Fibroblast of lung (primary cell): ENCODE measurements around the gene KIF13A.

ENCODE experiments used
- CTCF ChIP-seq, 2 donors: IDR thresholded peaks in 1 of 2; conservative IDR thresholded peaks in 1 of 2; 1 replicate in 1 of 2; 2 replicates in 1 of 2; pipeline ENCODE4 v1.5.1; 2011 to 2012; ENCODE audit warnings: low read length in 2 of 2, control low read depth in 1 of 2, inconsistent platforms in 1 of 2, low read depth in 1 of 2, mild to moderate bottlenecking in 1 of 2
- EZH2 ChIP-seq: IDR thresholded peaks from 2 replicates; pipeline ENCODE4 v1.5.1; 2012; ENCODE audit warnings: low read length, control low read depth, mild to moderate bottlenecking; ENCODE audit errors: missing control alignments

GRCh38 chr6:18022398-18023231 lies 35.2 kb upstream of the KIF13A start:
- TF ChIP-seq CTCF (conservative IDR thresholded peaks at IDR 0.05 in 1 of 2, IDR thresholded peaks at IDR 0.05 in 1 of 2; ENCODE audit: low read depth in 1 of 2, low read length in 2 of 2), result no peak
- TF ChIP-seq EZH2, result no peak
